ENCODE data around the gene C4orf54.

C4orf54 gene

DNA sequence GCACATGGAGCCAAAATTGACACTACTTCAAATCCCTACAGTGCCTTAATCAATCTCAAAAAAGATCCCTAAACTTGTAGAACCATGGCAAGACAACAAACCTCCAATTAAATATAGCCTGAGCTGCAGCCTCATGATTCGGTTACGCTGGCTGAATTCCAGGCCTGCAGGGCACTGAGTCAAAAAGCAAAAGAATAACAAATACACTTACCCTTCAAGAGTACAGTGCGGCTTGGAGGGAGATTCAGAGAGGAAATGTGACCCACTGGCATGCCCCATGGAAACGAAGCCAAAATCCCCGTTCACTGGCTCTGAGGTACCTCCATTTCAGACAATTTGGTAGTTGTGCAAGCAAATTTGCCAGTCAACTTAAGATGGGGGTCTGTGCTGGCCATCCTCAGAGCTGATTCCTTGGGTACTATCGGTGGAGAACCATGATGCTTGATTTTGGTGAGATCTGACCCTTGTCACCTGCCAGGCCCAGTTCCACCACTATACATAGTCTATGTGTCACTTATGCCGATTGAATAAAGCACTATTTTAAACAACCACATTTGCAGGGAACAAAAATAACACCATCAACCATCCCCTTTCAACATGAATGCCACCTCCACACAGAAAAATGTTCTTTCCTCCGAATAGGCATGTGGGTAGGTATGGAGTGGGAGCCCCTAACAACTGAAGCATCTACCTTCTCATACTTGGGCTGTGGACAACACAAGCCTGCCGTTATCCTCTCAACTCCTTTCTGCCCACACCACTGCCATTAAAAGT is 2.1 kb downstream of the C4orf54 start (continued):
- TF ChIP-seq, protein P1, sequence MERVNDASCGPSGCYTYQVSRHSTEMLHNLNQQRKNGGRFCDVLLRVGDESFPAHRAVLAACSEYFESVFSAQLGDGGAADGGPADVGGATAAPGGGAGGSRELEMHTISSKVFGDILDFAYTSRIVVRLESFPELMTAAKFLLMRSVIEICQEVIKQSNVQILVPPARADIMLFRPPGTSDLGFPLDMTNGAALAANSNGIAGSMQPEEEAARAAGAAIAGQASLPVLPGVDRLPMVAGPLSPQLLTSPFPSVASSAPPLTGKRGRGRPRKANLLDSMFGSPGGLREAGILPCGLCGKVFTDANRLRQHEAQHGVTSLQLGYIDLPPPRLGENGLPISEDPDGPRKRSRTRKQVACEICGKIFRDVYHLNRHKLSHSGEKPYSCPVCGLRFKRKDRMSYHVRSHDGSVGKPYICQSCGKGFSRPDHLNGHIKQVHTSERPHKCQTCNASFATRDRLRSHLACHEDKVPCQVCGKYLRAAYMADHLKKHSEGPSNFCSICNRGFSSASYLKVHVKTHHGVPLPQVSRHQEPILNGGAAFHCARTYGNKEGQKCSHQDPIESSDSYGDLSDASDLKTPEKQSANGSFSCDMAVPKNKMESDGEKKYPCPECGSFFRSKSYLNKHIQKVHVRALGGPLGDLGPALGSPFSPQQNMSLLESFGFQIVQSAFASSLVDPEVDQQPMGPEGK (CRISPR knock-in tag; IDR thresholded peaks at IDR 0.05; ENCODE audit: borderline replicate concordance) = no peak
- TF ChIP-seq ARNTL (CRISPR knock-in tag; IDR thresholded peaks at IDR 0.05; ENCODE audit: borderline replicate concordance, low read depth) = no peak

DNA sequence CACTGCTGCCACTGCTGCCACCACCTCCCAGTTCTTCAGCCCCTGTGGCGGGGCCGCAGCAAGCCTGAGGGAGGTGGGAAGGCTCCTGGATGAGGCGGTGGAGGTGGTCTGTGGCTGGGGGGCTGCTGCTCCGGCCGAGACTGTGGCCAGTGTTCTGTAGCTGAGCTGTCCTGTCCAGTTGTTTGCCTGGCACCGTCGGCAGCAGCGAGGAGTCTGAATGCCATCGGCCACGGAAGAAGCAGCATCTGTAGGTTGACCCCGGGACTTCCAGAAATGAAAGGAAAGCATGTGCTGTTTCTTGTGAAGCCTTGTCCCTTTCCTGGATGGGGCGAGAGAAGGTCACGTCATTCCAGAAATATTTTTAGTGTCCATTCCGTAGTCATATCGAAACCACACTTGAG is 3.3 kb downstream of the C4orf54 start:
- no peak; the same call in 2 of the 3 replicates for ATAC-seq
- no peak for TF ChIP-seq ZNF565 (CRISPR knock-in tag; conservative IDR thresholded peaks at IDR 0.05; ENCODE audit: low read depth)

DNA sequence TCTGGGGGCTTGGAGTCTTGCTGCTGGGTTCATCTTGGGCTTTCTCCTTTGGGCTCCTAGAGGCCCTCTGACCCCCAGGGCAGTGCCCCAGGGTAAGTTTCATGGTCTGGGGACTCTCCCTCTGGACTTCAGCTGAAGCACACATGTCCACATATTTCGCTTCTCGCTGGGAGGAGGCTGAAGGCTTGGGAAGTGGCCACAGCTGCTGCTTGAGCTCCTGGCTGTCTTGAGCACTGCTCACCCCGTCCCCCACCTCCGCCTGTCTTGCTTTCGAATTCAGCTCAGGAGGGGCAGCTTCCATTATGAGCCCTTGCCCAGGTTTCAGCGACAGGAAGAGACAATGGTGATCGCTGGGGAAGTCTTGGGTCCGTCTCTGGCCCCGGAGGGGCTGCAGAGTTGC is 3.7 kb downstream of the C4orf54 start:
- ATAC-seq = no peak
- no peak for TF ChIP-seq CREB5 (CRISPR knock-in tag; IDR thresholded peaks at IDR 0.05; ENCODE audit: low read depth)
- no peak for TF ChIP-seq SNAI2 (CRISPR knock-in tag; IDR thresholded peaks at IDR 0.05)
- no peak for TF ChIP-seq CSDC2 (CRISPR knock-in tag; IDR thresholded peaks at IDR 0.05)
- no peak for TF ChIP-seq TCF4 (CRISPR knock-in tag; IDR thresholded peaks at IDR 0.05; ENCODE audit: borderline replicate concordance)
- no peak for TF ChIP-seq ESRRG (CRISPR knock-in tag; IDR thresholded peaks at IDR 0.05)

- TF ChIP-seq, protein P2, sequence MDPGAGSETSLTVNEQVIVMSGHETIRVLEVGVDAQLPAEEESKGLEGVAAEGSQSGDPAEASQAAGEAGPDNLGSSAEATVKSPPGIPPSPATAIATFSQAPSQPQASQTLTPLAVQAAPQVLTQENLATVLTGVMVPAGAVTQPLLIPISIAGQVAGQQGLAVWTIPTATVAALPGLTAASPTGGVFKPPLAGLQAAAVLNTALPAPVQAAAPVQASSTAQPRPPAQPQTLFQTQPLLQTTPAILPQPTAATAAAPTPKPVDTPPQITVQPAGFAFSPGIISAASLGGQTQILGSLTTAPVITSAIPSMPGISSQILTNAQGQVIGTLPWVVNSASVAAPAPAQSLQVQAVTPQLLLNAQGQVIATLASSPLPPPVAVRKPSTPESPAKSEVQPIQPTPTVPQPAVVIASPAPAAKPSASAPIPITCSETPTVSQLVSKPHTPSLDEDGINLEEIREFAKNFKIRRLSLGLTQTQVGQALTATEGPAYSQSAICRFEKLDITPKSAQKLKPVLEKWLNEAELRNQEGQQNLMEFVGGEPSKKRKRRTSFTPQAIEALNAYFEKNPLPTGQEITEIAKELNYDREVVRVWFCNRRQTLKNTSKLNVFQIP (CRISPR knock-in tag; IDR thresholded peaks at IDR 0.05; ENCODE audit: borderline replicate concordance, low read depth) = no peak
- TF ChIP-seq TOX (CRISPR knock-in tag; IDR thresholded peaks at IDR 0.05; ENCODE audit: borderline replicate concordance) (no peak), ESRRG (CRISPR knock-in tag; IDR thresholded peaks at IDR 0.05) (no peak), PPARA (CRISPR knock-in tag; IDR thresholded peaks at IDR 0.05; ENCODE audit: borderline replicate concordance) (no peak), ZFP30 (CRISPR knock-in tag; IDR thresholded peaks at IDR 0.05) (no peak), ZC3H10 (CRISPR knock-in tag; IDR thresholded peaks at IDR 0.05) (no peak), GLIS3 (CRISPR knock-in tag; IDR thresholded peaks at IDR 0.05) (no peak), ZNF8 (CRISPR knock-in tag; IDR thresholded peaks at IDR 0.05) (no peak), RARB (CRISPR knock-in tag; IDR thresholded peaks at IDR 0.05) (no peak)
- TF ChIP-seq, protein P1 (CRISPR knock-in tag; IDR thresholded peaks at IDR 0.05; ENCODE audit: borderline replicate concordance) = no peak
- no peak for ATAC-seq
Measured at GRCh38 chr4:99652596-99653436, 4.8 kb downstream of the C4orf54 start.

DNA sequence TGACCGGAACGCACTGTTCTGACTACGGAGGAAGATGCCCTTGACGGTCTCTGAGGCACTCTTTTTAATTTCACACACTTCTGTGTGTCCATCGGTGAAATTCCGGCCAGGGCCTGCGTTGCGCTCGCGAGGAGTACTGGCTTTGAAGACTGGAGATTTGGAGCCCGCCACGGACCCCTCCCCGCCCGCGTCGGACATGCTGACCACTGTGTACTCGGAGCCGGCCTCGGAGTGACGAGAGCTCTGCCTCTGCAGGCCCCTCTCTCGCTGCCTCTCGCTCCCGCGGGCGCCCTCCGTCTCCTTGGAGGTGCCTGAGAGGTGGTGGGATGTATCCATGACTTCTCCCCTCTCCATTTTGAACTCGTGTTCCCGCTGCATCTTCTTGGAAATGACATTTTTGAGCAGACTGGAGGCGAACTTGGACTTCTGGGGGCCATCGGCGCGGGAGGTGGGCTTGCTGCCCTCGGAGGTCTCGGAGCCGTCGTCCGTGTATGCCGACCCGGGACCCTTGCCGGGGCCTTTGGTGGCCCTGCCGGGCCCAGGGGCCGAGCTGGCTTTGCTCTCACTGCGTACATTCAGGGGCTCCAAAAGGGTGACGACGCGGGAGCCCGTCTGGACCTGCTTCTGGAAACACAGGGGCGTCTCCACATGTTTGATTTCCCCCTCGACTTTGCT is 5.7 kb downstream of the C4orf54 start:
- ATAC-seq = no peak
- TF ChIP-seq ZFP3 (CRISPR knock-in tag; IDR thresholded peaks at IDR 0.05) (no peak), GLIS3 (CRISPR knock-in tag; IDR thresholded peaks at IDR 0.05) (no peak), ESRRG (CRISPR knock-in tag; IDR thresholded peaks at IDR 0.05) (no peak), TCF4 (CRISPR knock-in tag; IDR thresholded peaks at IDR 0.05; ENCODE audit: borderline replicate concordance) (no peak), ZNF8 (CRISPR knock-in tag; IDR thresholded peaks at IDR 0.05) (no peak), CSDC2 (CRISPR knock-in tag; IDR thresholded peaks at IDR 0.05) (no peak), ZFP30 (CRISPR knock-in tag; IDR thresholded peaks at IDR 0.05) (no peak), RARB (CRISPR knock-in tag; IDR thresholded peaks at IDR 0.05) (no peak), OSR1 (CRISPR knock-in tag; IDR thresholded peaks at IDR 0.05) (no peak)
- TF ChIP-seq, protein P3, sequence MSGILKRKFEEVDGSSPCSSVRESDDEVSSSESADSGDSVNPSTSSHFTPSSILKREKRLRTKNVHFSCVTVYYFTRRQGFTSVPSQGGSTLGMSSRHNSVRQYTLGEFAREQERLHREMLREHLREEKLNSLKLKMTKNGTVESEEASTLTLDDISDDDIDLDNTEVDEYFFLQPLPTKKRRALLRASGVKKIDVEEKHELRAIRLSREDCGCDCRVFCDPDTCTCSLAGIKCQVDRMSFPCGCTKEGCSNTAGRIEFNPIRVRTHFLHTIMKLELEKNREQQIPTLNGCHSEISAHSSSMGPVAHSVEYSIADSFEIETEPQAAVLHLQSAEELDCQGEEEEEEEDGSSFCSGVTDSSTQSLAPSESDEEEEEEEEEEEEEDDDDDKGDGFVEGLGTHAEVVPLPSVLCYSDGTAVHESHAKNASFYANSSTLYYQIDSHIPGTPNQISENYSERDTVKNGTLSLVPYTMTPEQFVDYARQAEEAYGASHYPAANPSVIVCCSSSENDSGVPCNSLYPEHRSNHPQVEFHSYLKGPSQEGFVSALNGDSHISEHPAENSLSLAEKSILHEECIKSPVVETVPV (CRISPR knock-in tag; IDR thresholded peaks at IDR 0.05) = no peak
- TF ChIP-seq, protein P2 (CRISPR knock-in tag; IDR thresholded peaks at IDR 0.05; ENCODE audit: borderline replicate concordance, low read depth) = no peak

Data from SK-N-SH treated with all-trans-retinoic acid at 6 μM for 48 hours (cell line).